Measurements from ENCODE around the gene TIAM1. TPM values are rescaled to one million over a fixed set of nuclear protein-coding genes. Genes with fewer than 3 reads are reported as not detected.

TIAM1 gene
- total and polyA plus RNA-seq, 2 of the 8 experiments (the other 6 are each of a cell fraction or from before 2014, with no cell fraction given), result 10.1 to 30.7 TPM

DNA sequence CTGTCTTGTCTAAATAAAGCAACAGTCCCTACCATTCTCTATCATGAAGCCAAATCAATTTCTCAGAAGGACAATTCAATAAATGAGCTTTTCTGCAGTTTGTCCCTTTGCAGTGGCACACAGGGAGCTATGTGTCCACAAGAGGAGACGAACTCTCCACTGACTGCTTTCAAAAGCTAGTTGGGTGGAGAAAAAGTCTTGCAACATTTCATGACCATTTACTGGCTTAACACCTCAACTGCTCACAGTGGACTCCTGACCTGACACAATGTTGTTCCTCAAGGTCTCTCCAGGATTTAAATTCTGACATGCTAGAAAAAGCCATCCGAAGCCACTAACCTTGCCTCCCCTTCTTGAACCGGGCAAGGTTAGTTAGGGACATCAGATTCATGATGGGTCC, 111.7 kb downstream of the TIAM1 start:
- H3K14ac ChIP-seq (ENCODE audit: insufficient read length), result no peak overlapping the region
- FAIRE-seq (no peak), DNase-seq (ENCODE audit: low read depth in 1 of 2, low spot score in 2 of 2) (no peak)
- H3K4me2 ChIP-seq (ENCODE audit: insufficient read depth in 1 of 2, low read depth in 2 of 2, low read length in 2 of 2), result no peak overlapping the region
- H4K8ac ChIP-seq (ENCODE audit: extremely low read depth, insufficient read depth, low read length), result no peak overlapping the region
- H4K5ac ChIP-seq (ENCODE audit: insufficient read length, low read depth, low read length), result no peak overlapping the region
- no peak overlapping the region for H3K4ac ChIP-seq (replicated peaks; ENCODE audit: insufficient read length, low read depth, low read length)
- no peak overlapping the region for H3K9ac ChIP-seq (replicated peaks in 1 of 4; ENCODE audit: extremely low read depth in 1 of 4, low read depth in 3 of 4, low read length in 3 of 4)
- 92% methylated on average over 3 of the region's 3 CpGs; no CpG with 5 or more reads in 1 of the 2 experiments for WGBS, 2 experiments (ENCODE audit: extremely low coverage in 1 of 2, insufficient coverage in 1 of 2, insufficient read length in 1 of 2, insufficient replicate concordance in 2 of 2, low coverage in 1 of 2, low lambda C conversion rate in 2 of 2, missing lambda C conversion rate in 1 of 2)
- no peaks in the 10 kb centered on the region for H3K27me3 ChIP-seq (replicated peaks in 1 of 4; ENCODE audit: control insufficient read depth in 3 of 4, extremely low read depth in 1 of 4, insufficient read depth in 3 of 4, low read length in 3 of 4)
- no peaks in the 10 kb centered on the region for H3K79me2 ChIP-seq (ENCODE audit: control insufficient read depth in 1 of 2, insufficient read depth in 2 of 2, low read length in 2 of 2)
- H3K36me3 ChIP-seq (ENCODE audit: control insufficient read depth in 2 of 4, insufficient read depth in 4 of 4, low read length in 3 of 4), result no peaks in the 10 kb centered on the region
- H3K23ac ChIP-seq (ENCODE audit: insufficient read length), result no peak overlapping the region
- H2BK5ac ChIP-seq (ENCODE audit: low read depth, low read length), result no peak overlapping the region
- no peak overlapping the region for H3K4me3 ChIP-seq (ENCODE audit: extremely low read depth in 1 of 4, insufficient read depth in 2 of 4, low read depth in 3 of 4, low read length in 4 of 4)
- no peak overlapping the region for H2BK12ac ChIP-seq (ENCODE audit: low read depth, low read length)
- H3K23me2 ChIP-seq (ENCODE audit: low read depth, low read length), result no peaks in the 10 kb centered on the region
- H3K56ac ChIP-seq (replicated peaks; ENCODE audit: insufficient read length, low read depth, low read length), result no peak overlapping the region
- no peak overlapping the region for H2BK120ac ChIP-seq (replicated peaks; ENCODE audit: low read depth, low read length)
- H2AK5ac ChIP-seq (ENCODE audit: low read depth, low read length), result no peak overlapping the region
- no peak overlapping the region for H2BK15ac ChIP-seq (ENCODE audit: low read length)
- H3K79me1 ChIP-seq (ENCODE audit: low read depth, low read length), result no peaks in the 10 kb centered on the region
- TF ChIP-seq SP2 (IDR thresholded peaks at IDR 0.05; ENCODE audit: low read length), result no peak
- TF ChIP-seq HDAC6 (IDR thresholded peaks at IDR 0.05; ENCODE audit: low read depth, low read length), result no peak
- H3K27ac ChIP-seq (ENCODE audit: low read depth, low read length), result no peak overlapping the region
- no peaks in the 10 kb centered on the region for H3K4me1 ChIP-seq (replicated peaks in 1 of 4; ENCODE audit: control insufficient read depth in 3 of 4, insufficient read depth in 4 of 4, low read length in 3 of 4)
- H3K18ac ChIP-seq (ENCODE audit: extremely low read depth, low read length), result no peak overlapping the region
- no peak overlapping the region for H2BK20ac ChIP-seq (ENCODE audit: low read length)
- no peaks in the 10 kb centered on the region for H3K9me3 ChIP-seq (ENCODE audit: insufficient read depth in 2 of 2, low read depth in 1 of 2, low read length in 1 of 2)
- no peaks in the 10 kb centered on the region for H4K20me1 ChIP-seq (replicated peaks in 1 of 2; ENCODE audit: control insufficient read depth in 1 of 2, insufficient read depth in 2 of 2, low read length in 2 of 2)
- ChIA-PET POLR2A (ENCODE audit: partially characterized antibody) (interaction anchor here (1.4 kb wide), 1 partner anchor 51 kb away, joined by 3 read pairs; no protein-coding TSS in a partner anchor), CTCF (ENCODE audit: partially characterized antibody) (interaction anchor here (1.1 to 1.7 kb wide), 3 partner anchors 10 to 15 kb away, joined by 3 read pairs; no protein-coding TSS in a partner anchor)
- no peak overlapping the region for H2AFZ ChIP-seq (ENCODE audit: low read length)
- H4K91ac ChIP-seq (replicated peaks; ENCODE audit: insufficient read length, low read length), result no peak overlapping the region
